Epidermal melanocyte (primary cell): ENCODE results near the gene TIMM23.
"Not testable (repeated sequence)": the region's sequence is repeated elsewhere in the genome, so short reads cannot be mapped to it uniquely, and the experiment has no call there.

Experiments
- DNase-seq: peaks from one replicate; pipeline ENCODE4 v3.0.0; 2011; ENCODE audit warnings: low spot score; ENCODE audit not compliant: insufficient read length

TIMM23 gene

GRCh38 chr10:45997557-45997956 lies 25.3 kb downstream of the TIMM23 start:
- no peak for DNase-seq

DNA sequence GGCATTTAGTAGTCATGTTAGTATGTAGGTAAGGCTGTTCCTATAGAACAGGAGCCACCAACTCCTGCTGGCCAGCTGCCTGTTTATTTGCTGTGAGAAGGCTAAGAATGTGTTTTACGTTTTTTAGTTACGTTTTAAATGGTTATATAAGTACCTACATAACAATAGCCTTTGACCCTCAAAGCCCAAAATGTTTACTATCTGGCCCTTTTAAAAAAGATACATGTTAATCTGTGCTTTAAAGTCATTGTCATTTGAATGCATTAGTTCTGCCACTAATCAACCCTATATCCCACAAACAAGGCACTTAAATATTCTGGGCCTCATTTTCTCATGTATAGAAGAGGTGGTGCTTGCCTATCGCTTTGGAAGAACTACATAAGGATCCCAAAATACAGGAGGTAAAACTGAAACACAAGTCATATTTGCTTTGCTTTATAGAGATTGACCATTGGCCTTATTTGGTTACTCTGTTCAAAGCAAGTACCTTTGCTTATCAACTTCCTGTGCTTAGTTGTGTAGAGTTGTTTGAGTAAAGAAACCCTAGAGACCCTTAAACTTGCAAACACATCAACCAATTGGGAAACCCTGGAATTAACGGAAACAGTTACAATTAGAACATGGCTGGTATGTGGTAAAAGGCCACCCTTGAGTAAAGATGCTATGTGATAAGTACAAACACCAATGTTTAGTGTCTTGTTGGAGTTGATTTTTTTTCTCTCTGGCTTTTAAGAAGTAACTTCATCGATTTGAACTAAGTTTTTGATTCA lies 25.9 kb downstream of the TIMM23 start:
- DNase-seq = no peak

DNA sequence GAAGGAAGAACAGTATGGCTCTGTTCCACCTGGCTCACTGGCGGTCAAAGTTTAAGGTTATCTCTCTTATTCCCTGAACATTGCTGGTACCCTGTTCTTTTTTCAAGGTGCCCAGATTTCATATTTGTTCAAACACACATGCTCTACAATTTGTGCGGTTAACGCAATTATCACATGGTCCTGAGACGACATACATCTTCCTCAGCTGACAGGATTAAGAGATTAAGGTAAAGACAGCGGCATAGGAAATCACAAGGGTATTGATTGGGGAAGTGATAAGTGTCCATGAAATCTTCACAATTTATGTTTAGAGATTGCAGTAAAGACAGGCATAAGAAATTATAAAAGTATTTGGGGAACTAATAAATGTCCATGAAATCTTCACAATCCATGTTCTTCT lies 27.7 kb downstream of the TIMM23 start:
- DNase-seq = not testable (repeated sequence)

DNA sequence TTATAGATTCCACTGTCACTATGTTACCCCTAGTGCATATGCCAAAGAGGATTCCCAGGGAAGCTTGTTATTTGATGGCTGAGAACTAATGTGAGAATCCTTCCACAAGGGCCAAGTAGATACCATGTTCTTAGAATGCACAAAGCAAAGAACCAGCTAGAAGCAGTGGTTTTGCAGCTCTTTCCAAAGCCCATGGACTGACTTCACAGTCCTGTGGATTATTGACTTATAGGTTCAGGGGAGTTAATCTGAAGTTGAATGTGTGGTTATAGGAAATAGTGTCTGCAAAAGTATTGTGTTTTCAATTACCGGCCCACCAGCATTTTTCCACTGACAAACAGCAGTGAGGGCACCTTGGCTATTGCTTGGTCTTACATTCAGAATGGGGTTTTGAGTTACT lies 28.2 kb downstream of the TIMM23 start:
- DNase-seq = no peak

DNA sequence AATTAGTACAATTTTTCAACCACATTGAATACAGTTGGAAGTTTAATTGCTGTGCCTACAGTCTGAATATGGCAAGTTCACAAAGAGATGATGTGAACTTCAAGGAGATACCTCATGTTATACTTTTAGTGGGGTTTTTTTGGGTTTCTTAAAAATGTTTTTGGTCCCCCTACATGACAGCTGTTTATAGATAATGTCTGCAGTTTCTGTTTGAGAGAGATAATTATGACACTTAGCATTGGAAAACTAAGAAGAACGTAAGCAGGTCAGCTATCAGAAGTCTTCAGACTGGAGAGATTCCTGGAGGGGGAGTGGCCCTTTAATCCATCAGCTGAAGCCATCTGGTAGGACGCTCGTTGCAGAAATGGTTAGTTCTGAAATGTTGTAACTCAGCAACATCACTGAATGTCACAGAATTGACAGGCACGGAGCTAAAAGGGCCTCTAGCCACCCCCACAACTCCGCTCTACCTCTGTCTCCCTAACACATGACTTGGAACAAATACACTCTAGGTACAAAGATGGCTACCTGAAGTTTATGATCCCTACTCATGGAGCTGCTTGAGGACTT lies 29.0 kb downstream of the TIMM23 start:
- DNase-seq = no peak

- DNase-seq = not testable (repeated sequence)
These were observed 29.9 kb downstream of the TIMM23 start for GRCh38 chr10:46002189-46002687.

DNA sequence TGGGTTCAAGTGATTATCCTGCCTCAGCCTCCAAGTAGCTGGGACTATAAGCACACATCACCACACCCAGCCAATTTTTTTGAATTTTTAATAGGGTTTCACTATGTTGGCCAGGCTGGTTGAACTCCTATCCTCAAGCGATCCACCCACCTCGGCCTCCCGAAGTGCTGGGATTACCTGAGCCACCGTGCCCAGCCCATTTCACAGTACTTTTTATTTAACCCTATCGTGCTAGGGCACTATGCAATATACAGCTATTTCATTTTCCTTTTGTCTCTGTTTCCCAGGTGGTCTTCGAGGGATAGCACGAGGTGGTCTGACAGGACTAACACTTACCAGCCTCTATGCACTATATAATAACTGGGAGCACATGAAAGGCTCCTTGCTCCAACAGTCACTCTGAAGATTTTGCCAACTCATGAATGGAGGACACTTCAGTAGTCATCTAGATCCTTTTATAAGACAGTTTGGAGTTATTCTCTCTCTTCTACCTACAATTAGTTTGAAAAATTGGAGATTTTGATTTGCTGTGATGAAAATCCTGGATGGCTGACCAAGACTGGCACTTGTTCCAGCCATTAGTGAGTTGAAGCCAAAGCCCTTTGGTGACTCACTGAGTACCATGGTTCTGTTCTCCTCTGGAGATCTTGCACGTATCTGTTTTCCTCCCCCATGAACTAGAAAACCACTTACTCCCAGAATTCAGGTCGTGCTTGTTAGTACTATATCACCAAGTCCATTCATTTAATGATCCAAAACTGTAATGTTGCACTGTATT lies 30.8 kb downstream of the TIMM23 start:
- no peak for DNase-seq

GRCh38 chr10:46004963-46005362 lies 32.7 kb downstream of the TIMM23 start:
- DNase-seq = no peak

GRCh38 chr10:46005383-46005782 lies 33.1 kb downstream of the TIMM23 start:
- no peak for DNase-seq

- DNase-seq = no peak
These were observed 33.9 kb downstream of the TIMM23 start for GRCh38 chr10:46006219-46006618.

- DNase-seq = no peak
These were observed 40.5 kb downstream of the TIMM23 start for GRCh38 chr10:46012746-46013145.

GRCh38 chr10:46014206-46014605 lies 41.9 kb downstream of the TIMM23 start:
- no peak for DNase-seq

GRCh38 chr10:46014683-46015405 lies 42.6 kb downstream of the TIMM23 start:
- no peak for DNase-seq

DNA sequence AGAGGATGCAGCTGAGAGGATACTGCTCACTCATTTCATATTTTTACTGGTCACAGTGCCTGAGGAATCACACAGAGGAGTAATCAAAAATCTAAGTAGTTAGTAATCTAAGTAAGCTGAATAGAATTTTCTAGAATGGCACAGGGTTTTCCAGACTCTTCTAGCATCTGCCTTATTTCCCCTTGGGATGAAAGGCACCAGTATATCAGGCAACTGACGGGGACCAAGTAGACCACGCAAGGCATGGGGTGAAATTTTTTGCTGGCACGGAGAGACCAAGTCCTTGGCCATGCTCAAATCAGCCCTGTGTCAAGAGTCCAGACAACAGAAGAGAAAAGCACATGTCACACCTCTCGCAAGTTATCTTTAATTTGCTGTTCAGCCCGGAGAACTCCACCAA lies 43.9 kb downstream of the TIMM23 start:
- DNase-seq = no peak

DNA sequence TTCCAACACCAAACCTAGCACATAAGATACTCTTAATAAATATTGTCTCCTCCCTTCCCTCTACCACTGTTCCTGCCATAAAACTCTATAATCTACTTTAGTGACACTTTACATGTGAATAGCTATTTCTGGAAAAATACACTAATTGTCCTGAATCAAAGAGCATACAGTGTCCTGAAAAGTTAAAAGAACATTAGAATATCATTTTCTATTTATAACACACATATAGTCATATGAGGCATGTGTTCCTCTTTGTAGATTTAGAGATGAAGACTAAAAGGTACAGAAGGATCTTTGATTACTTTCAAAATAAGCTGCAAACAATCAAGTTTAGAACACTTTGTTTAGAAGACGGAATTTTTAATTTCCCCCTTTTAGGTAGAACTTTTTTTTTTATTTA lies 44.5 kb downstream of the TIMM23 start:
- DNase-seq = no peak

- DNase-seq = no peak
These were observed 45.4 kb downstream of the TIMM23 start for GRCh38 chr10:46017733-46018132.

GRCh38 chr10:46018453-46019176 lies 46.3 kb downstream of the TIMM23 start:
- DNase-seq = no peak

DNA sequence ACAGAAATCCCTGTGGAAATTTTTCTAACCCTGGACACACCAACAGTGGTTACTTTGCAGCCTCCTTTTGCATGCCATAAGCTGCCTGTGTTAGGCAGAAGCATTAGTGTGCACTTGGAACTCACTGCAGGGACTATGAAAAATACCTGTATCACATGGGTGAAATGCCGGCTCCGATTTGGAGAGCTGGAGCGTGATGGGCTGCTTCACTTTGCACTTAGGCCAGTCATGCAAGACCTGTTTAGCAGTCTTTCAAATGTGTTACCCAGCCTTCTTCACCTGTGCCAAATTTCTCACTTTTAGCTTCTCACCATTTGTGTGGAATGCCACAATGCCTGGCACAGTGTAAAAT lies 46.9 kb downstream of the TIMM23 start:
- DNase-seq = no peak

DNA sequence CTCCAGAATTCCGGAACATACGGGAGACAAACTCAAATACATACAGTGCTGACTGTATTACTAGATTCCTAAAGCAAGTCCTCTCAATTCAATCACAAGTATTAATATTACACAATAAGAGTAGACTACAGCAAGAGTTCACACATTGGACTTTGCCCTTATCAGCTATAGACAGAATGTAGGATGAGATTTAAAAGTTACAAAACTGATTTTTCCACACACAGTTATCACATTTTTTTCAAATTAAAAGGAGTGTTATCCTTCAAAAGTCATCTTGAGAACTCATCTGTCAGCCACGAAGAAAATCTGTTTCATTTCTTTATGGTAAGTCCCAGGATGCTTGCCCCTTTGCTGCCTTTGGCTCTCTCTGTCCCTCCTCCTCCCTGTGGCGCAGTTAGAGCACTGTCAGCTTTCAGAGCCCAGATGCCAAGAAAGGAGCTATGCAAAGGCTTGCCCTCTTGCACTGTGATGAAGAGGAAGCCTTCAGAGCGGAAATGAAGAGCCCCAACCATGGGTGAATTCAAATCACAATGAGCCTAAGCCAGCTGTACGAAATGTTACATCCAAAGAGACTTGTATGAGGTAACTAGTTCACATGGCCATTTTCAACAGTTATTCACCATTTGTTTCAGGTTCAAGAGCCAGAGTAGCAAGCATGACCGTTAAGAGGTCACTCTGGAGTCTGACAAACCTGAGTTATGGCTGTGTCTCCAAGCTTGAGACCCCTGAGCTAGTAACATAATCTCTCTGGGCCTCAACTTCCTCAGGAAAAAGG lies 47.5 kb downstream of the TIMM23 start:
- no peak for DNase-seq

- DNase-seq = no peak
These were observed 48.0 kb downstream of the TIMM23 start for GRCh38 chr10:46020344-46020657.
